Neural crest cell (in vitro differentiated cells): ENCODE data around the gene RAP1GDS1. TPM values are rescaled to one million over a fixed set of nuclear protein-coding genes. Genes with fewer than 3 reads are reported as not detected.

Experiments used
- DNase-seq: peaks from one replicate; pipeline ENCODE4 v3.0.0; 2021; ENCODE audit warnings: low read depth, mixed read lengths, low spot score
- H3K27ac Mint-ChIP-seq: one replicate; pipeline ENCODE4 v1.8.0; 2021; ENCODE audit warnings: mild to moderate bottlenecking, mixed read lengths; ENCODE audit not compliant: unreplicated experiment
- H3K27me3 Mint-ChIP-seq: 2 replicates; pipeline ENCODE4 v1.8.0; 2021; ENCODE audit warnings: low read depth, mild to moderate bottlenecking, mixed read lengths
- H3K36me3 Mint-ChIP-seq: 2 replicates; pipeline ENCODE4 v1.8.0; 2021; ENCODE audit warnings: low read depth, mild to moderate bottlenecking, mixed read lengths
- H3K4me1 Mint-ChIP-seq: 2 replicates; pipeline ENCODE4 v1.8.0; 2021; ENCODE audit warnings: mixed read lengths
- H3K4me3 Mint-ChIP-seq: one replicate; pipeline ENCODE4 v1.8.0; 2021; ENCODE audit warnings: mild to moderate bottlenecking, mixed read lengths
- H3K9me3 Mint-ChIP-seq: 2 replicates; pipeline ENCODE4 v1.8.0; 2021; ENCODE audit warnings: mixed read lengths
- CTCF ChIP-seq: fragments of 200-600 bp; sonication (generic); conservative IDR thresholded peaks from 2 replicates; pipeline ENCODE4 v1.5.0; 2021; ENCODE audit warnings: antibody characterized with exemption, mild to moderate bottlenecking
- total RNA-seq: library from RNA; stranded (reverse); gene quantifications from 2 replicates; pipeline ENCODE4 v1.2.1, GENCODE V29; 2021

Gene RAP1GDS1
- total RNA-seq, 1 donor from 2014 or later: 46.3 TPM

GRCh38 chr4:98338761-98339438, 77.7 kb downstream of the RAP1GDS1 start:
- TF ChIP-seq CTCF: no peak
- Mint-ChIP-seq H3K27me3 (no peaks in the 10 kb centered on the region), H3K27ac (no peak overlapping the region), H3K9me3 (no peaks in the 10 kb centered on the region), H3K4me3 (no peak overlapping the region), H3K36me3 (peaks cover 10% of the 10 kb centered on the region), H3K4me1 (peaks cover 16% of the 10 kb centered on the region)
- no peak for DNase-seq

- H3K4me1 Mint-ChIP-seq: peaks cover 9% of the 10 kb centered on the region
- no peaks in the 10 kb centered on the region for H3K9me3 Mint-ChIP-seq
- H3K27ac Mint-ChIP-seq: no peak overlapping the region
- TF ChIP-seq CTCF: no peak
- no peak overlapping the region for H3K4me3 Mint-ChIP-seq
- H3K36me3 Mint-ChIP-seq: peaks cover 3% of the 10 kb centered on the region
- no peak for DNase-seq
- no peaks in the 10 kb centered on the region for H3K27me3 Mint-ChIP-seq
Observed at GRCh38 chr4:98341309-98341708, 80.1 kb downstream of the RAP1GDS1 start.

GRCh38 chr4:98343626-98344025, 82.4 kb downstream of the RAP1GDS1 start:
- Mint-ChIP-seq H3K9me3 (no peaks in the 10 kb centered on the region), H3K27ac (no peak overlapping the region), H3K36me3 (peaks cover 9% of the 10 kb centered on the region), H3K4me1 (peaks cover 4% of the 10 kb centered on the region), H3K4me3 (no peak overlapping the region), H3K27me3 (no peaks in the 10 kb centered on the region)
- no peak for DNase-seq
- no peak for TF ChIP-seq CTCF

GRCh38 chr4:98345838-98346237, 84.7 kb downstream of the RAP1GDS1 start:
- Mint-ChIP-seq H3K27me3 (no peaks in the 10 kb centered on the region), H3K27ac (no peak overlapping the region)

GRCh38 chr4:98352396-98352795, 91.2 kb downstream of the RAP1GDS1 start:
- Mint-ChIP-seq H3K9me3 (peaks cover 4% of the 10 kb centered on the region), H3K4me3 (no peak overlapping the region), H3K27ac (no peak overlapping the region), H3K27me3 (no peaks in the 10 kb centered on the region), H3K36me3 (peaks cover 18% of the 10 kb centered on the region), H3K4me1 (no peaks in the 10 kb centered on the region)
- DNase-seq: no peak
- no peak for TF ChIP-seq CTCF

More at GRCh38 chr4:98345838-98346237, 84.7 kb downstream of the RAP1GDS1 start:
- DNase-seq: no peak
- TF ChIP-seq CTCF: no peak
- H3K9me3 Mint-ChIP-seq: peaks cover 2% of the 10 kb centered on the region
- no peak overlapping the region for H3K4me3 Mint-ChIP-seq
- peaks cover 4% of the 10 kb centered on the region for H3K4me1 Mint-ChIP-seq
- H3K36me3 Mint-ChIP-seq: peaks cover 15% of the 10 kb centered on the region
